Uterus (tissue), 2 donors: ENCODE measurements around the gene FMN2.

Source experiments
- POLR2A ChIP-seq, 2 donors: fragments of 450-650 bp; IDR thresholded peaks; one replicate each; pipeline ENCODE4 v1.6.1; 2016; ENCODE audit warnings: antibody characterized with exemption in 2 of 2, mild to moderate bottlenecking in 1 of 2, moderate library complexity in 1 of 2
- TF ChIP-seq, protein P1 (sequence below), 4 experiments: fragments of 200-600 bp in 2 of 4; fragments of 450-650 bp in 2 of 4; sonication (generic) in 2 of 4; IDR thresholded peaks; one replicate each; pipeline ENCODE4 v1.5.1; 2016 to 2019; ENCODE audit warnings: antibody characterized with exemption in 4 of 4, mild to moderate bottlenecking in 2 of 4, moderate library complexity in 1 of 4

GRCh38 chr1:240244968-240245628 lies 153.4 kb downstream of the FMN2 start:
- no peak for TF ChIP-seq POLR2A (IDR thresholded peaks at IDR 0.05)
- TF ChIP-seq, protein P1, sequence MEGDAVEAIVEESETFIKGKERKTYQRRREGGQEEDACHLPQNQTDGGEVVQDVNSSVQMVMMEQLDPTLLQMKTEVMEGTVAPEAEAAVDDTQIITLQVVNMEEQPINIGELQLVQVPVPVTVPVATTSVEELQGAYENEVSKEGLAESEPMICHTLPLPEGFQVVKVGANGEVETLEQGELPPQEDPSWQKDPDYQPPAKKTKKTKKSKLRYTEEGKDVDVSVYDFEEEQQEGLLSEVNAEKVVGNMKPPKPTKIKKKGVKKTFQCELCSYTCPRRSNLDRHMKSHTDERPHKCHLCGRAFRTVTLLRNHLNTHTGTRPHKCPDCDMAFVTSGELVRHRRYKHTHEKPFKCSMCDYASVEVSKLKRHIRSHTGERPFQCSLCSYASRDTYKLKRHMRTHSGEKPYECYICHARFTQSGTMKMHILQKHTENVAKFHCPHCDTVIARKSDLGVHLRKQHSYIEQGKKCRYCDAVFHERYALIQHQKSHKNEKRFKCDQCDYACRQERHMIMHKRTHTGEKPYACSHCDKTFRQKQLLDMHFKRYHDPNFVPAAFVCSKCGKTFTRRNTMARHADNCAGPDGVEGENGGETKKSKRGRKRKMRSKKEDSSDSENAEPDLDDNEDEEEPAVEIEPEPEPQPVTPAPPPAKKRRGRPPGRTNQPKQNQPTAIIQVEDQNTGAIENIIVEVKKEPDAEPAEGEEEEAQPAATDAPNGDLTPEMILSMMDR (IDR thresholded peaks at IDR 0.05), result no peak
